HUES48 (cell line): ENCODE results near the gene EXD3.

ENCODE experiments used
- H3K27ac ChIP-seq: one replicate; pipeline ENCODE4 v1.7.0; 2013; ENCODE audit warnings: low read depth, low read length, inconsistent platforms
- H3K27me3 ChIP-seq: 2 replicates; pipeline ENCODE4 v1.6.1; 2013; ENCODE audit warnings: mild to moderate bottlenecking, low read length; ENCODE audit not compliant: control insufficient read depth, insufficient read depth
- H3K36me3 ChIP-seq: 2 replicates; pipeline ENCODE4 v1.6.1; 2013; ENCODE audit warnings: low read length; ENCODE audit not compliant: control insufficient read depth, insufficient read depth
- H3K4me1 ChIP-seq: 2 replicates; pipeline ENCODE4 v1.6.1; 2013; ENCODE audit warnings: mild to moderate bottlenecking, low read length; ENCODE audit not compliant: control insufficient read depth, insufficient read depth
- H3K4me3 ChIP-seq: 2 replicates; pipeline ENCODE4 v1.5.1; 2013; ENCODE audit warnings: mild to moderate bottlenecking, low read depth, low read length
- H3K9ac ChIP-seq: 2 replicates; pipeline ENCODE4 v1.6.1; 2013; ENCODE audit warnings: mild to moderate bottlenecking, low read depth, low read length, moderate library complexity
- H3K9me3 ChIP-seq: 2 replicates; pipeline ENCODE4 v1.6.1; 2013; ENCODE audit warnings: low read length; ENCODE audit not compliant: control insufficient read depth, insufficient read depth

The EXD3 gene

DNA sequence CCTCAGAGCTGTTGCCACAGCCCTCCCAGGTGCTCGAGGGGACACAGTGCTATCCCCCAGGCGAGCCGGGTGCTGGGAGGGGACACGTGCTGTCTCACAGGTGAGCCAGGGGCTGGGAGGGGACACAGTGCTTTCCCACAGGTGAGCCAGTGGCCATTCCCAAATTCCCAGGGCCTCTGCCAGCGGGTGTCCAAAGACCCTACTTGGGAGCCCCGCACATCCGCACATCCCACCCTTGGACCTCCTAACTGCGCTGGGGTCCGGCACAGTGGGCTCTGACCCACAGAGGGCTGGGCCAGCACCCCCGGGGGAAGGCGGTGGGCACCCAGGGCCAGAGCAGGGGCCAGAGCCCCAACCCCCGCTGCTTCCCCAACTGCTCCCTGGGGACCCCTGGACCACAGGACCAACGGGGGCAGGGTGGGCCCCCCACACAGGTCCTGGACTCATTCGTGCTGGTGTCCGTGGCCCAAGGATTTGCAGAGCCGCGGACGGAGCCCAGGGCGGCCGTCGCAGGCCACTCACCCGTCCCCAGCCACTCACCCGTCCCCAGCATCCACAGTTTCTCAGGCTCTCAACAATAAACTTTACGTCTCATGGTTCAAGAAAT is 17.9 kb downstream of the EXD3 start:
- H3K4me3 ChIP-seq, result no peak overlapping the region
- no peaks in the 10 kb centered on the region for H3K36me3 ChIP-seq
- no peaks in the 10 kb centered on the region for H3K27me3 ChIP-seq
- H3K4me1 ChIP-seq, result no peaks in the 10 kb centered on the region
- H3K9me3 ChIP-seq, result no peaks in the 10 kb centered on the region
- H3K9ac ChIP-seq, result no peak overlapping the region
- no peak overlapping the region for H3K27ac ChIP-seq

GRCh38 chr9:137403269-137403668 is 19.7 kb downstream of the EXD3 start:
- Histone ChIP-seq H3K9ac (no peak overlapping the region), H3K27ac (no peak overlapping the region), H3K9me3 (no peaks in the 10 kb centered on the region), H3K4me1 (no peaks in the 10 kb centered on the region), H3K36me3 (no peaks in the 10 kb centered on the region), H3K27me3 (no peaks in the 10 kb centered on the region), H3K4me3 (no peak overlapping the region)

DNA sequence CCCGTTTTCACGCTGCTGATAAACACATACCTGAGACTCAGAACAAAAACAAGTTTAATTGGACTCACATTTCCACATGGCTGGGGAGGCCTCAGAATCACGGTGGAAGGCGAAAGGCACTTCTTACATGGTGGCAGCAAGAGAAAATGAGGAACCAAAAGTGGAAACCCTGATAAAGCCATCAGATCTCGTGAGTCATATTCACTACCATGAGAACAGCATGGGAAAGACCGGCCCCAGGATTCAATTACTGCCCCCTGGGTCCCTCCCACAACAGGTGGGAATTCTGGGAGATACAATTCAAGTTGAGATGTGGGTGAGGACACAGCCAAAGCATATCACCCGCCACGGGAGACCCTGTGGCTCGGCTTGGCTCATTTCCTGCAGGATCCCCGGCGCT is 20.2 kb downstream of the EXD3 start:
- Histone ChIP-seq H3K27me3 (no peaks in the 10 kb centered on the region), H3K27ac (no peak overlapping the region), H3K4me1 (no peaks in the 10 kb centered on the region), H3K9ac (no peak overlapping the region), H3K9me3 (no peaks in the 10 kb centered on the region), H3K36me3 (no peaks in the 10 kb centered on the region), H3K4me3 (no peak overlapping the region)

DNA sequence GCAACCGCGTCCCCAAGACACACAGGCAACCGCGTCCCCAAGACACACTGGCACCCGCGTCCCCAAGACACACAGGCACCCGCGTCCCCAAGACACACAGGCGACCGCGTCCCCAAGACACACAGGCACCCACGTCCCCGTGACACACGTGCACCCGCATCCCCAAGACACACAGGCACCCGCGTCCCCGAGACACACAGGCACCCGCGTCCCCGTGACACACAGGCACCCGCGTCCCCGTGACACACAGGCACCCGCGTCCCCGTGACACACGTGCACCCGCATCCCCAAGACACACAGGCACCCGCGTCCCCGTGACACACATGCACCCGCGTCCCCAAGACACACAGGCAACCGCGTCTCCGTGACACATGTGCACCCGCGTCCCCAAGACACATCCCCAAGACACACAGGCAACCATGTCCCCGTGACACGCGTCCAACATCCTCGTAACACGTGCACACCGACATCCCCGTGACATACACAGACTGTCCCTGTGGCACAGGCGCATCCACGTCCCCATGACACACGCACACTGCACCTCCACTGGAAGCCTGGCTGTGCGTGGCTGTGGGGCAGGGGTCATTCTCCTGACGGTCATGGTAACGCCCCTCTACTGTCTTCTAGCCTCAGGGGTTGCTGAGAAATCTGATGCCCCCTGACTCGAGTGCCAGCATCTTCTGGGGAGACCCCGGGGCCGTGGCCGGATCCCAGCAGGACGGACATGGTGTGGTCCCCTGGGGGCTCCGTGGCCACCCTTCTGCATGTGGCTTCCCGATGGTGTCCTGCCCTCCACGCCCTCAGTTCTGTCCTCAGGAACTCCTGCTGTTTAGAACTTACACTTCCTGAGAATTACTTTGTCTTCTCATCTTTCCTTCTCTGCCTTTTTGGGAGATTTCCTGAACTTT is 24.1 kb downstream of the EXD3 start:
- no peaks in the 10 kb centered on the region for H3K36me3 ChIP-seq
- H3K9me3 ChIP-seq, result no peaks in the 10 kb centered on the region
- no peak overlapping the region for H3K4me3 ChIP-seq
- no peak overlapping the region for H3K9ac ChIP-seq
- no peaks in the 10 kb centered on the region for H3K27me3 ChIP-seq
- no peaks in the 10 kb centered on the region for H3K4me1 ChIP-seq
- no peak overlapping the region for H3K27ac ChIP-seq

GRCh38 chr9:137397675-137398423 is 25.1 kb downstream of the EXD3 start:
- Histone ChIP-seq H3K9me3 (no peaks in the 10 kb centered on the region), H3K27ac (no peak overlapping the region), H3K9ac (no peak overlapping the region), H3K4me1 (no peaks in the 10 kb centered on the region), H3K27me3 (no peaks in the 10 kb centered on the region), H3K36me3 (no peaks in the 10 kb centered on the region), H3K4me3 (no peak overlapping the region)

- H3K9ac ChIP-seq, result no peak overlapping the region
- H3K4me1 ChIP-seq, result no peaks in the 10 kb centered on the region
- no peaks in the 10 kb centered on the region for H3K27me3 ChIP-seq
- no peaks in the 10 kb centered on the region for H3K9me3 ChIP-seq
- H3K36me3 ChIP-seq, result no peaks in the 10 kb centered on the region
- H3K4me3 ChIP-seq, result no peak overlapping the region
- H3K27ac ChIP-seq, result no peak overlapping the region
Observed at GRCh38 chr9:137396634-137397367, 26.2 kb downstream of the EXD3 start.

DNA sequence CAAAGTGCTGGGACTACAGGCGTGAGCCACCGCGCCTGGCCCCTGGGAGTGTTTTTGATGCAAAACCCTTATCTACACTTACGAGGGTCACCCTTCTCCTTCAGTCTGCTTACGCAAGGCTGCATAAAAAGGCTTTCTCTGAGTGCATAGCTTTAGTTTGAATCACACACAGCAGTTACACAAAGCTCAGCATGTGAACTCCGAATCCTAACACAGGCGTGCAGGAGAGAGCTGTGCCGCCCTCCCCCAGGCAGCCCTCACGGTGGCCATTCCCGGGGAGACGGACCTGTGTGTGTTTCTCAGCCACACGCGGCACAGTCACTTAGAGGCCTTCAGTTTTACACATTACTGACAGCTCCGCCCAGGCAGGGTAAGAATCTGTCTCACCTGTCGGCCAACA is 26.7 kb downstream of the EXD3 start:
- H3K27ac ChIP-seq, result no peak overlapping the region
- H3K4me1 ChIP-seq, result no peaks in the 10 kb centered on the region
- H3K36me3 ChIP-seq, result no peaks in the 10 kb centered on the region
- no peak overlapping the region for H3K4me3 ChIP-seq
- H3K27me3 ChIP-seq, result no peaks in the 10 kb centered on the region
- H3K9me3 ChIP-seq, result no peaks in the 10 kb centered on the region
- H3K9ac ChIP-seq, result no peak overlapping the region

DNA sequence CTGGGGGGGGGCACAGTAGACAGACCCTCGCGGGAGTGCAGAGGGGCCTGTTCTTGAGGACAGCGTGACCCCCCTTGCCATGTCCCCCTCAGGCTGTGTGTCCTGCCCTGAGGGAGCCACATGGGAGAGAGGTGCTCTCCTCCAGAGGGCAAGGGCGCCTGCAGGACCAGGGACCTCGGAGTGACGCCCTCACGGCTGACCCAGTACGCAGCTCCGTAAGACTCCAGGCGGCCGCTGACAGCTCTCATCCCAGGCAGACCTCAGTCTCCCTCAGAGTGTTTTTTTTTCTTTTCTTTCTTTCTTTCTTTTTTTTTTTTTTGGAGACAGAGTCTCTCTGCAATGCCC is 27.3 kb downstream of the EXD3 start:
- H3K9ac ChIP-seq, result no peak overlapping the region
- H3K27me3 ChIP-seq, result no peaks in the 10 kb centered on the region
- H3K4me3 ChIP-seq, result no peak overlapping the region
- H3K9me3 ChIP-seq, result no peaks in the 10 kb centered on the region
- no peaks in the 10 kb centered on the region for H3K4me1 ChIP-seq
- H3K27ac ChIP-seq, result no peak overlapping the region
- no peaks in the 10 kb centered on the region for H3K36me3 ChIP-seq

- Histone ChIP-seq H3K4me3 (no peak overlapping the region), H3K27ac (no peak overlapping the region), H3K9ac (no peak overlapping the region), H3K36me3 (no peaks in the 10 kb centered on the region), H3K9me3 (no peaks in the 10 kb centered on the region), H3K4me1 (no peaks in the 10 kb centered on the region), H3K27me3 (no peaks in the 10 kb centered on the region)
Observed at GRCh38 chr9:137394866-137395665, 27.9 kb downstream of the EXD3 start.
